ENCODE data around the gene SART1. TPM values are rescaled to one million over a fixed set of nuclear protein-coding genes. Genes with fewer than 3 reads are reported as not detected.
"Not testable (repeated sequence)": the region's sequence is repeated elsewhere in the genome, so short reads cannot be mapped to it uniquely, and the experiment has no call there.

SART1 gene
- total RNA-seq, 1 experiment from 2014 or later = 43.4 TPM

DNA sequence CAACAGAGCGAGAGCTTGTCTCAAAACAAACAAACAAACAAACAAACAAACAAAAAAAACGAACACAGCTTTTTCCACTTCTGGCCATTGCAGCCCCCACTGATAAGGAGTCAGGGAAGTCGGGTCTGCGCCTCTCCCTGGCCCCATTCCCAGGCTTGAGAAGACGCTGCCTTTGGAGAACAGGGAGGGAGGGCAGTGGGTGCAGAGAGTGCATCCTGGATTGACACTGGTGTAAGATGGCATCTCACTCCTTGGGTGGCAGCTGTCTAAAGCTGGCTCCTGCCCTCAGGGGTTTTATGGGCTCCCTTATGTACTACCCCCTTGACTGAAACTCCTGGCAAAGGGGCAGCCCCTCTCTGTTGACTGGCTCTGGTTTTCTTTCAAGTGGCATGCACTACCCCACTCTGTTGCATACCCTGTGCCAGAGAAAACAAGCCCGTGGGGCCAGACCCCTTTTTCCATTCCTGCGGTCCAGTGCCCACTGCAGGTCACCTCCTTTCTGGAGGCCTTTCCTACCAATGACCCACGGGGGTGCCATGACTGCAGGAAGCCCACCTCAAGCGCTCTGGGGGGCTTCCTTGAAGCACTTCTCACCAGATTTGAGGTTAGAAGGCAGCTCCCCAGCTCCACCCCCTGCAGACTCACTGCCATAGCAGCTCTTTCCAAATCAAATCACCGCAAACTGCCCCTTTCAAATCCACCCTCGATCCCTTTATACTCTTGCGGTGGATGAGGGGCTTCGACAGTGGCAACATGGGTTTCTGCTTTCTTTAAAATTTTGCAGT, 29.6 kb upstream of the SART1 start:
- DNase-seq (ENCODE audit: low spot score) = no peak

- no peak for DNase-seq (ENCODE audit: low spot score)
Observed at GRCh38 chr11:65932558-65932919, 29.0 kb upstream of the SART1 start.

GRCh38 chr11:65934014-65934413, 27.5 kb upstream of the SART1 start:
- no peak for DNase-seq (ENCODE audit: low spot score)

DNA sequence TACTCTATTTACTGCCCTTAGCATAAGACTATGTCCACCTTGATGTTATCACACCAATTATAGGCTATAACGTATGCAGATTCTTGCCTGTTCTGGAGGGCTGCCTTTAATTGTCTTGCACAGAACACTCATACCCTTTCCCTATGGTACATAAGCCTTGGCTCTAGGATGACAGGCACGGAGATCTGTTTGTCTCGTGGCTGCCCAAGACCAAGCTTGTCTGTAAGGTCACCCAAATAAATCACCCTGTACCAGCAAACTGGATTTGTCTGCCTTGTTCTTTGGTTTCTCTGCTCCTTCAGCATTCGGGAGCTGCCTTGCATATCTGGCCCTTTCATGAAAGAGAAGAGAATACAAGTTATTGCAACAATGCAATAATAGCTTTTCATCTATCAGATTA, 23.8 kb upstream of the SART1 start:
- DNase-seq (ENCODE audit: low spot score) = no peak

DNA sequence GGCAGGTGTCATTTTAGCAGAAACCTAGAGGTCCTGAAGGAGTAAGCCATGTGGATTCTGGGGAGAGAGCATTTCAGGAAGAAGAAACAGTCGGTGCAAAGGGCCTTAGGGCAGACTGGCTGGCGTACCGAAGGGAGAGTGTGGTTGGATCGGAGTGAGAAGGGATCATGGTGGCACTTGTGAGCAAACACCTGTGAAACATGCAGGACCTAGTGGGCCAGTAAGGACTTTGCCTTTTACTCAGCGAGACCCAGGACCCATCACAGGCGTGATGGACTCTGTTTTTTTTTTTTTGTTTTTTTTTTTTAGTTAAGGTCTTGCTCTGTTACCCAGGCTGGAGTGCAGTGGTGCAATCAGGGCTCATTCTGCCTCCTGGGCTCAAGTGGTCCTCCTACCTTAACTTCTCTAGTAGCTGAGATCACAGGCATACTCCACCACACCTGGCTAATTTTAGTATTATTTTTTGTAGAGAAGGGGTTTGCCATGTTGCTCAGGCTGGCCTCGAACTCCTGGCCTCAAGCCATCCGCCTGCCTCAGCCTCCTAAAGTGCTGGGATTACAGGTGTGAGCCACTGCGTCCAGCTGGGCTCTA, 19.7 kb upstream of the SART1 start:
- DNase-seq (ENCODE audit: low spot score) = no peak

GRCh38 chr11:65942531-65942930, 19.0 kb upstream of the SART1 start:
- no peak for DNase-seq (ENCODE audit: low spot score)

DNA sequence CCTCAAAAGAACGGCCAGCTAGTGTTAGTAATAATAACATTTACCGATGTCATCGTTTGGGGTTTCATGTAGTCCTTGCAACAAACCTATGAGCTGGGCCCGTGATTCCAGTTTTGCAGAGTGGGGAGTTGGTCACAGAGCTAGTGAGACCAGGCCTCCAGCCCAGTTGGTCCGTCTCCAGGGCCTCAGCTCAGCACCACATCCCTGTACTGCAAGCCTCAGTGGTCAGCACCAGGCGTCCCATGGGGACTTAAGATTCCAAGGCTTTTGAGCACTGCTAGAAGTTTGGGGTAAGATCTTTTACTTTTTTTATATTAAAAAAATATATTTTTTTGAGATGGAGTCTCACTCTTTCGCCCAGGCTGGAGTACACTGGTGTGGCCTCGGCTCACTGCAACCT, 17.3 kb upstream of the SART1 start:
- no peak for DNase-seq (ENCODE audit: low spot score)

DNA sequence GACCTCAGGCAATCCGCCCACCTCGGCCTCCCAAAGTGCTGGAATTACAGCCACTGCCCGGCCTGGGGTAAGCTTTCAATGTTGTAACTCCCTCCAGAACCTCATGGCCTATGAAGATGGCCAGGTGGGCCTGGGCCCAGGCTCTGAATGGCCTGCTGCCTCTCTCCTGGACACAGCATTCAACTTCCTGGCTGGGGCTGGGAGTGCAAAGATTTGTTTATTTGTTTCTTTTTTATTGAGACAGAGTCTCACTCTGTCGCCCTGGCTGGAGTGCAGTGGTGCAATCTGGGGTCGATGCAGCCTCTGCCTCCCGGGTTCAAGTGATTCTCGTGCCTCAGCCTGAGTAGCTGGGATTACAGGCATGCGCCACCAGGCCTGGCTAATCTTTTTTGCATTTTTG, 16.8 kb upstream of the SART1 start:
- no peak for DNase-seq (ENCODE audit: low spot score)

GRCh38 chr11:65945430-65945911, 16.1 kb upstream of the SART1 start, which contains the start of gene TSGA10IP:
TSGA10IP (plus strand) TSS chr11:65945480; CDS start chr11:65945676, 196 bp downstream.
- DNase-seq (ENCODE audit: low spot score) = no peak

DNA sequence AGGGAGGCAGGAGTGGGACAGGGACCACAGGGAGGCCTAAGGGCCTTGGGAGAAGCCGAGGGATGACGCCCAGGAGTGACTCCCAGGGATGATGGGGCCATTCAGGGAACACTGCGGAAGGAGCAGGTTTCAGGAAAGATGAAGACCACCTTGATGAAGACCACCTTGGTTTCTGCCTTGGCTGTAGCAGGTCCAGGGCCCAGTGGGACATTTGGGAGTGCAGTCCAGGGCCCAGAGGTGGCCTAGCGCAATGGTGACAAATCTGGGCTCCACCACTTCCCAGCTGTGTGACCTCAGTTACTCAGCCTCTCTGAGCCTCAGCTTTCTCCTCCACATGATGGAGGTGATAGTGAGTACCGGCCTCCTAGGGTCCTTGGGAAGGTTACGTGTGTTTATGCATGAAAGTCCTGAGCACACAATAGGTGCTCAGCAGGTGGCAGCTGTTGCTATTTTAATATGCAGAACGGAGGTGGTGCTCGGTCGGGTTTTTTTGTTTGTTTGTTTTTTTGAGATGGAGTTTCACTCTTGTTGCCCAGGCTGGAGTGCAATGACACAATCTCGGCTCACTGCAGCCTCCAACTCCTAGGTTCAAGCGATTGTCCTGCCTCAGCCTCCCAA, 15.5 kb upstream of the SART1 start:
- DNase-seq (ENCODE audit: low spot score) = no peak

DNA sequence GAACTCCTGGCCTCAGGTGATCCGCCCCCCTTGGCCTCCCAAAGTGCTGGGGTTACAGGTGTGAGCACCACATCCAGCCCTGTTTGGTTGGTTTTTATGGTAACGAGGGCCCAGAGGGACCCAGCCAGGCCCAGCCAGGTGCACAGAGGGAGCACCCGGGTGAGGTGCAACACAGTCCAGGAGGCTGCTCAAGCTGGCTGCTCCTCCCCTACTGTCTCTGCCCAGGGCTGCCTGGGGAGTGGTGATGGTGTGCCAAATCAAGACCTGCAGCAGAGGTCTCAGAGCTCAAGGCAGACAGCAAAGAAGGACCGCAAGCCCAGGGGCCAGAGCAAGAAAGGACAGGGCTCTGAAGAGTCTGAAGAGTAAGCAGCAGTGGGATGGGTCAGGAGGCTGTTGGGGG, 14.9 kb upstream of the SART1 start:
- DNase-seq (ENCODE audit: low spot score) = no peak

GRCh38 chr11:65947133-65947532, 14.4 kb upstream of the SART1 start:
- no peak for DNase-seq (ENCODE audit: low spot score)

DNA sequence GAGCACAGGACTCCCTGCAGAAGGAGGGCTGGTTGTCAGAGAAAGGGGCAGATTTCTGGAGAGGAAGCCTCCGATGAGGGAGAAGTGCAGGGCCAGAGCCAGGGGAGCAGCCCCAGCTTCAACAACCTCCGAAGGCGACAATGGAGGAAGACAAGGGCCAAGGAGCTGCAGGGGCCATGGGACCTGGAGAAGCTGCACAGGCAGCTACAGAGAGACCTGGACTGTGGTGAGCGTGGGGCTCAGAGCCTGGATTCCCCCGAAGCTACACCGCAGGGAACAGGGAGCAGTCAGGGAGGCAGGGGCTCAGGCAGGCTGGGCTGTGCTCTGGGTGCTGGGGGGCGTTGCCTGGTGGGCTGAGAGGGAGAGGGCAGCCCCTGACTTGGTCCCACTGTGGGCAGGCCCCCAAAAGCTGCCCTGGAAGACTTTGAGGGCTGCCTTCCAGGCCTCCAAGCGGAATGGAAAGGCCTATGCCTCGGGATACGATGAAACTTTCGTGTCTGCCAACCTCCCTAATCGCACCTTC, 13.9 kb upstream of the SART1 start:
- no peak for DNase-seq (ENCODE audit: low spot score)

DNA sequence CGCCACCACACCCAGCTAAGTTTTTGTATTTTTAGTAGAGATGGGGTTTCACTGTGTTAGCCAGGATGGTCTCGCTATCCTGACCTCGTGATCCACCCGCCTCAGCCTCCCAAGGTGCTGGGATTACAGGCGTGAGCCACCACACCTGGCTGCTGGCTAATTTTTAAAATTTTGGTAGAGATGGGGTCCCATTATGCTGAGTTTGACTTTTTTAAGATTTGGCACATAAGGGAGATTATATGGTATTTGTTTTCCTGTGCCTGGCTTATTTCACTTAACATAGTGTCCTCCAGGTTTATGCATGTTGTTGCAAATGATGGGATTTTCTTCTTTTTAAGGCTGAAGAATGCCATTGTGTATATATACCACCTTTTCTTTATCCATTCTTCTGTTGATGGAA, 10.8 kb upstream of the SART1 start:
- not testable (repeated sequence) for DNase-seq (ENCODE audit: low spot score)

DNA sequence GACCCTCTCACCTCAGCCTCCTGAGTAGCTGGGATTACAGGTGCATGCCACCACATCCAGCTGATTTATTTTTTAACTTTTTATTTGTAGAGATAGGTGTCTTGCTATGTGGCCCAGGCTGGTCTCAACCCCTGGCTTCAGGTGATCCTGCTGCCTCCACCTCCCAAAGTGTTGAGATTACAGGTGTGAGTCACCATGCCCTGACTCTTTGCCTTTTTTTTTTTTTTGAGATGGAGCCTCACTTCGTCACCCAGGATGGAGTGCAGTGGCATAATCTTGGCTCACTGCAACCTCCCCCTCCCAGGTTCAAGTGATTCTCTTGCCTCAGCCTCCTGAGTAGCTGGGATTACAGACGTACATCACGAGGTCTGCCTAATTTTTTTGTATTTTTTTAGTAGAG, 9.9 kb upstream of the SART1 start:
- not testable (repeated sequence) for DNase-seq (ENCODE audit: low spot score)

GRCh38 chr11:65952052-65952521, 9.4 kb upstream of the SART1 start:
- no peak for DNase-seq (ENCODE audit: low spot score)

DNA sequence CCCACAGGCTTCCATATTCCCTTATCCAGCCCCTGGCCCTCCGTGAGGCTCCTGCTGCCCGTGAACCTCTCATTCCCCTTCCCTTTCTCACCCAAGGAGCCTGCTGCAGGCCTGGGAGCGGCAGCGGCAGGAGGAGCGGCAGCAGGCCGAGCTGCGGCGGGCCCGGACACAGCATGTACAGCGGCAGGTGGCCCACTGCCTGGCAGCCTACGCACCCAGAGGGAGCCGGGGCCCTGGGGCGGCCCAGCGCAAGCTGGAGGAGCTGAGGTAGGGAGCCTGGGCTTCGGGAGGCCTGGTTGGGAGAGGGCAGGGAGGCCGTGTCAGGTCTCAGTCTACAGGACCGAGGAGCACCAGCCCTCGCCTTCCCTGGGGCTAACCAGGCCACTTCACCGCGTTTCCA, 8.1 kb upstream of the SART1 start:
- DNase-seq (ENCODE audit: low spot score) = no peak

- no peak for DNase-seq (ENCODE audit: low spot score)
Observed at GRCh38 chr11:65954771-65955170, 6.8 kb upstream of the SART1 start.

GRCh38 chr11:65958291-65958690, 3.2 kb upstream of the SART1 start:
- DNase-seq (ENCODE audit: low spot score) = no peak

- DNase-seq (ENCODE audit: low spot score) = no peak
Observed at GRCh38 chr11:65958774-65959420, 2.6 kb upstream of the SART1 start.

GRCh38 chr11:65960824-65961266, 689 bp upstream of the SART1 start:
- DNase-seq (ENCODE audit: low spot score) = no peak

DNA sequence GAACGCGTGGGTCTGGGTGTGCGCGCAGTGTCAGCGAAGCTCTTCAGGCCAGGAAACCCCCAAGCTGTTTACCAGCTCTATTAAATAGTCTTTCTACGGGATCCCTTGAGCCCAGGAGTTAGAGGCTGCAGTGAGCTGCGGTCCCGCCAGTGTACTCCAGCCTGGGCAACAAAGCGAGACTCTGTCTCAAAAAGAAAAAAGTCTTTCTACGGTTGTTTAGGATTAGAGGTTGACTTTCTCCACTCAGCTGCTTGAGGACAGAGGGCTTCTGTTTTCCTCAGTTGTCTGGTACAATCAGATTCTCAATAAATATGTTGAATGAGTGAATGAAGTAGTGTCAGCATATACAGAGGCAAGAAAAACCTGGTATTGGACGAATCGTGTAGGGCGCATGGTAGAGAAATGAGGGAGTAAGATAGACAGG, 619 bp downstream of the SART1 start:
- DNase-seq (ENCODE audit: low spot score) = no peak
